ENCODE data around the gene NOTUM. TPM values are rescaled to one million over a fixed set of nuclear protein-coding genes. Genes with fewer than 3 reads are reported as not detected.

The NOTUM gene
- total and polyA plus RNA-seq, 2 experiments from 2014 or later: 0.29 to 1.6 TPM

- TF ChIP-seq JUNB (IDR thresholded peaks at IDR 0.05; ENCODE audit: unreplicated experiment) (no peak), STAT1 (IDR thresholded peaks at IDR 0.05; ENCODE audit: unreplicated experiment) (no peak), EZH2phosphoT487 (IDR thresholded peaks at IDR 0.05; ENCODE audit: unreplicated experiment) (no peak), ZNF331 (CRISPR knock-in tag; IDR thresholded peaks at IDR 0.05; ENCODE audit: low read depth) (no peak)
Observed at GRCh38 chr17:81964081-81964849, 3.3 kb upstream of the NOTUM start (continued).

GRCh38 chr17:81962499-81963441, 1.8 kb upstream of the NOTUM start:
- Histone ChIP-seq H3K4me3 (no peak overlapping the region), H3K36me3 (ENCODE audit: insufficient read depth) (no peaks in the 10 kb centered on the region), H2AFZ (peak overlapping the region; percentile 32; the same call in 1 of the 2 replicates), H3K4me1 (ENCODE audit: insufficient read depth) (peaks cover 19% of the 10 kb centered on the region), H3K79me2 (replicated peaks; ENCODE audit: insufficient read depth) (no peaks in the 10 kb centered on the region), H3K9me2 (ENCODE audit: insufficient read depth) (no peaks in the 10 kb centered on the region), H3K4me2 (peak overlapping the region; percentile 80; the same call in 1 of the 2 replicates), H4K20me1 (replicated peaks; ENCODE audit: insufficient read depth) (0 out of 2 replicates have a peak, but pooled peaks cover 6% of the 10 kb centered on the region), H3F3A (replicated peaks; ENCODE audit: low read depth) (peaks cover 15% of the 10 kb centered on the region), H3K27me3 (ENCODE audit: insufficient read depth) (peaks cover 94% of the 10 kb centered on the region), H3K27ac (ENCODE audit: low read depth) (no peak overlapping the region)
- Mint-ChIP-seq H3K9me3 (peaks cover 3% of the 10 kb centered on the region; the same call in 1 of the 3 replicates), H3K27me3 (ENCODE audit: insufficient read depth, low read depth, poor library complexity) (peaks cover 65% of the 10 kb centered on the region), H3K27ac (no peak overlapping the region), H3K4me1 (no peaks in the 10 kb centered on the region; the same call in 1 of the 3 replicates), H3K4me3 (peak overlapping the region; percentile 37; the same call in 2 of the 3 replicates), H3K36me3 (ENCODE audit: low read depth) (no peaks in the 10 kb centered on the region; the same call in 2 of the 3 replicates)
- peak; percentile 39 for DNase-seq (ENCODE audit: low spot score)
- ATAC-seq: no peak; the same call in 1 of the 3 replicates
- TF ChIP-seq ZNF114 (CRISPR knock-in tag; IDR thresholded peaks at IDR 0.05) (no peak), EZH2 (IDR thresholded peaks at IDR 0.05; ENCODE audit: low read depth, unreplicated experiment) (peak; percentile 33), NANOG (IDR thresholded peaks at IDR 0.05; ENCODE audit: borderline replicate concordance) (no peak)
- TF ChIP-seq, protein P1, sequence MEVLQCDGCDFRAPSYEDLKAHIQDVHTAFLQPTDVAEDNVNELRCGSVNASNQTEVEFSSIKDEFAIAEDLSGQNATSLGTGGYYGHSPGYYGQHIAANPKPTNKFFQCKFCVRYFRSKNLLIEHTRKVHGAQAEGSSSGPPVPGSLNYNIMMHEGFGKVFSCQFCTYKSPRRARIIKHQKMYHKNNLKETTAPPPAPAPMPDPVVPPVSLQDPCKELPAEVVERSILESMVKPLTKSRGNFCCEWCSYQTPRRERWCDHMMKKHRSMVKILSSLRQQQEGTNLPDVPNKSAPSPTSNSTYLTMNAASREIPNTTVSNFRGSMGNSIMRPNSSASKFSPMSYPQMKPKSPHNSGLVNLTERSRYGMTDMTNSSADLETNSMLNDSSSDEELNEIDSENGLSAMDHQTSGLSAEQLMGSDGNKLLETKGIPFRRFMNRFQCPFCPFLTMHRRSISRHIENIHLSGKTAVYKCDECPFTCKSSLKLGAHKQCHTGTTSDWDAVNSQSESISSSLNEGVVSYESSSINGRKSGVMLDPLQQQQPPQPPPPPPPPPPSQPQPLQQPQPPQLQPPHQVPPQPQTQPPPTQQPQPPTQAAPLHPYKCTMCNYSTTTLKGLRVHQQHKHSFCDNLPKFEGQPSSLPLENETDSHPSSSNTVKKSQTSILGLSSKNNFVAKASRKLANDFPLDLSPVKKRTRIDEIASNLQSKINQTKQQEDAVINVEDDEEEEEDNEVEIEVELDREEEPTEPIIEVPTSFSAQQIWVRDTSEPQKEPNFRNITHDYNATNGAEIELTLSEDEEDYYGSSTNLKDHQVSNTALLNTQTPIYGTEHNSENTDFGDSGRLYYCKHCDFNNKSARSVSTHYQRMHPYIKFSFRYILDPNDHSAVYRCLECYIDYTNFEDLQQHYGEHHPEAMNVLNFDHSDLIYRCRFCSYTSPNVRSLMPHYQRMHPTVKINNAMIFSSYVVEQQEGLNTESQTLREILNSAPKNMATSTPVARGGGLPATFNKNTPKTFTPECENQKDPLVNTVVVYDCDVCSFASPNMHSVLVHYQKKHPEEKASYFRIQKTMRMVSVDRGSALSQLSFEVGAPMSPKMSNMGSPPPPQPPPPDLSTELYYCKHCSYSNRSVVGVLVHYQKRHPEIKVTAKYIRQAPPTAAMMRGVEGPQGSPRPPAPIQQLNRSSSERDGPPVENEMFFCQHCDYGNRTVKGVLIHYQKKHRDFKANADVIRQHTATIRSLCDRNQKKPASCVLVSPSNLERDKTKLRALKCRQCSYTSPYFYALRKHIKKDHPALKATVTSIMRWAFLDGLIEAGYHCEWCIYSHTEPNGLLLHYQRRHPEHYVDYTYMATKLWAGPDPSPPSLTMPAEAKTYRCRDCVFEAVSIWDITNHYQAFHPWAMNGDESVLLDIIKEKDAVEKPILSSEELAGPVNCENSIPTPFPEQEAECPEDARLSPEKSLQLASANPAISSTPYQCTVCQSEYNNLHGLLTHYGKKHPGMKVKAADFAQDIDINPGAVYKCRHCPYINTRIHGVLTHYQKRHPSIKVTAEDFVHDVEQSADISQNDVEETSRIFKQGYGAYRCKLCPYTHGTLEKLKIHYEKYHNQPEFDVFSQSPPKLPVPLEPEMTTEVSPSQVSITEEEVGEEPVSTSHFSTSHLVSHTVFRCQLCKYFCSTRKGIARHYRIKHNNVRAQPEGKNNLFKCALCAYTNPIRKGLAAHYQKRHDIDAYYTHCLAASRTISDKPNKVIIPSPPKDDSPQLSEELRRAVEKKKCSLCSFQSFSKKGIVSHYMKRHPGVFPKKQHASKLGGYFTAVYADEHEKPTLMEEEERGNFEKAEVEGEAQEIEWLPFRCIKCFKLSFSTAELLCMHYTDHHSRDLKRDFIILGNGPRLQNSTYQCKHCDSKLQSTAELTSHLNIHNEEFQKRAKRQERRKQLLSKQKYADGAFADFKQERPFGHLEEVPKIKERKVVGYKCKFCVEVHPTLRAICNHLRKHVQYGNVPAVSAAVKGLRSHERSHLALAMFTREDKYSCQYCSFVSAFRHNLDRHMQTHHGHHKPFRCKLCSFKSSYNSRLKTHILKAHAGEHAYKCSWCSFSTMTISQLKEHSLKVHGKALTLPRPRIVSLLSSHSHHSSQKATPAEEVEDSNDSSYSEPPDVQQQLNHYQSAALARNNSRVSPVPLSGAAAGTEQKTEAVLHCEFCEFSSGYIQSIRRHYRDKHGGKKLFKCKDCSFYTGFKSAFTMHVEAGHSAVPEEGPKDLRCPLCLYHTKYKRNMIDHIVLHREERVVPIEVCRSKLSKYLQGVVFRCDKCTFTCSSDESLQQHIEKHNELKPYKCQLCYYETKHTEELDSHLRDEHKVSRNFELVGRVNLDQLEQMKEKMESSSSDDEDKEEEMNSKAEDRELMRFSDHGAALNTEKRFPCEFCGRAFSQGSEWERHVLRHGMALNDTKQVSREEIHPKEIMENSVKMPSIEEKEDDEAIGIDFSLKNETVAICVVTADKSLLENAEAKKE (CRISPR knock-in tag; IDR thresholded peaks at IDR 0.05): no peak

Measured in GM23338 (cell line).